BE2C (cell line): Measurements from ENCODE around the gene SLC25A20. TPM values are rescaled to one million over a fixed set of nuclear protein-coding genes. Genes with fewer than 3 reads are reported as not detected.

Source experiments
- DNase-seq: peaks from one replicate; pipeline ENCODE4 v3.0.0-alpha.2; 2020
- H3K27me3 ChIP-seq: fragments of 250-450 bp; sonication (Bioruptor Pico); 2 replicates; pipeline ENCODE4 v1.5.1; 2020; ENCODE audit warnings: mild to moderate bottlenecking
- H3K36me3 ChIP-seq: fragments of 250-450 bp; sonication (Bioruptor Pico); 2 replicates; pipeline ENCODE4 v1.5.1; 2020; ENCODE audit warnings: mild to moderate bottlenecking
- H3K4me1 ChIP-seq: fragments of 250-450 bp; sonication (Bioruptor Pico); 2 replicates; pipeline ENCODE4 v1.5.1; 2020
- H3K4me3 ChIP-seq: 2 replicates; pipeline ENCODE4 v1.5.1; 2011; ENCODE audit warnings: low read depth, low read length
- H3K9me3 ChIP-seq: fragments of 250-450 bp; sonication (Bioruptor Pico); 2 replicates; pipeline ENCODE4 v1.5.1; 2020
- CTCF ChIP-seq: IDR thresholded peaks from 2 replicates; pipeline ENCODE4 v1.5.1; 2012; ENCODE audit warnings: mild to moderate bottlenecking, low read depth, low read length
- polyA plus RNA-seq: library from polyadenylated mRNA; unstranded; fragments of >200 nt; gene quantifications from one replicate; pipeline ENCODE4 v1.2.1, GENCODE V29; 2012; ENCODE audit warnings: low read depth, missing spikeins; ENCODE audit not compliant: insufficient read length, insufficient read depth

The SLC25A20 gene
- 17.8 TPM for polyA plus RNA-seq

GRCh38 chr3:48898383-48899234 is at the start of gene SLC25A20:
TSS of gene SLC25A20 (minus strand) at chr3:48898882. CDS start at chr3:48898794, 88 bp downstream.
- H3K4me3 ChIP-seq, result peak within 1 kb of the TSS; percentile 66
- no peak for TF ChIP-seq CTCF
- DNase-seq, result peak; percentile 87

GRCh38 chr3:48945891-48946549 is 47.3 kb upstream of the SLC25A20 start:
- DNase-seq, result no peak
- no peaks in the 10 kb centered on the region for H3K36me3 ChIP-seq

More at GRCh38 chr3:48898383-48899234, at the start of gene SLC25A20:
- H3K4me1 ChIP-seq, result no peaks in the 10 kb centered on the region
- H3K36me3 ChIP-seq, result no peaks in the 10 kb centered on the region
- H3K27me3 ChIP-seq, result no peaks in the 10 kb centered on the region
- no peaks in the 10 kb centered on the region for H3K9me3 ChIP-seq

DNA sequence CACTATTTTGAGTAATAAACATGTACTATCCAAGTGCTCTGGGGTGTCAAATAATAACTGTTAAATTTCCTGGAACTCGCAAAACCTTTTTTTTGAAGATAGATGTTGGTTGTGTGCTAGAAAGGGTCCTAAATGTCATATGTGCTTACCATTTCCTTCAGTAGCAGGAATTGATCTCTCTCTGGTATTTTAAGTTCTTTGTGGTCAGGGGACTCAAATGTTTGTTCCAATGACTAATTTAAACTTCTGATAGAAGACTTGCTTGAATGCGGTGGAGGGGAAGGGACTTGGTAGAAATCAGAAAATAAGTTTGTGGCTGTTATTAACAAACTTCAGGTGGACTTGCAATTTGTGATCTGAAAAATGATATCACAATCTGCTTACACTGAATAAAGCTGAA is 46.8 kb upstream of the SLC25A20 start:
- H3K27me3 ChIP-seq, result no peaks in the 10 kb centered on the region
- no peak for TF ChIP-seq CTCF
- DNase-seq, result no peak

More at GRCh38 chr3:48945891-48946549, 47.3 kb upstream of the SLC25A20 start:
- no peaks in the 10 kb centered on the region for H3K4me1 ChIP-seq
- H3K9me3 ChIP-seq, result no peaks in the 10 kb centered on the region
- no peak overlapping the region for H3K4me3 ChIP-seq
- TF ChIP-seq CTCF, result no peak
- no peaks in the 10 kb centered on the region for H3K27me3 ChIP-seq

GRCh38 chr3:48938689-48939088 is 40.0 kb upstream of the SLC25A20 start:
- Histone ChIP-seq H3K27me3 (no peaks in the 10 kb centered on the region), H3K4me1 (no peaks in the 10 kb centered on the region), H3K9me3 (no peaks in the 10 kb centered on the region), H3K4me3 (no peak overlapping the region), H3K36me3 (no peaks in the 10 kb centered on the region)
- DNase-seq, result no peak
- no peak for TF ChIP-seq CTCF

More for the DNA sequence above, 46.8 kb upstream of the SLC25A20 start:
- Histone ChIP-seq H3K4me3 (no peak overlapping the region), H3K36me3 (no peaks in the 10 kb centered on the region), H3K4me1 (no peaks in the 10 kb centered on the region), H3K9me3 (no peaks in the 10 kb centered on the region)

GRCh38 chr3:48938156-48938555 is 39.5 kb upstream of the SLC25A20 start:
- H3K27me3 ChIP-seq, result no peaks in the 10 kb centered on the region
- no peaks in the 10 kb centered on the region for H3K9me3 ChIP-seq
- no peak overlapping the region for H3K4me3 ChIP-seq
- no peaks in the 10 kb centered on the region for H3K36me3 ChIP-seq
- no peak for TF ChIP-seq CTCF
- no peaks in the 10 kb centered on the region for H3K4me1 ChIP-seq
- DNase-seq, result no peak
